ENCODE data around the gene KLHL8.

GRCh38 chr4:87216469-87216868 lies 3.9 kb downstream of the KLHL8 start:
- TF ChIP-seq POLR2A (IDR thresholded peaks at IDR 0.05; ENCODE audit: low read length) = no peak
- TF ChIP-seq GATA1 (IDR thresholded peaks at IDR 0.05; ENCODE audit: low read depth, low read length) = no peak

Data from erythroblast (primary cell).